GM19438 (cell line): ENCODE measurements around the gene PROSER3.

ENCODE experiments used
- ATAC-seq: cut with Tn5 transposase; IDR thresholded peaks from one replicate; pipeline ENCODE4 v1.9.1; 2021; ENCODE audit warnings: low read depth; ENCODE audit not compliant: unreplicated experiment

The PROSER3 gene

DNA sequence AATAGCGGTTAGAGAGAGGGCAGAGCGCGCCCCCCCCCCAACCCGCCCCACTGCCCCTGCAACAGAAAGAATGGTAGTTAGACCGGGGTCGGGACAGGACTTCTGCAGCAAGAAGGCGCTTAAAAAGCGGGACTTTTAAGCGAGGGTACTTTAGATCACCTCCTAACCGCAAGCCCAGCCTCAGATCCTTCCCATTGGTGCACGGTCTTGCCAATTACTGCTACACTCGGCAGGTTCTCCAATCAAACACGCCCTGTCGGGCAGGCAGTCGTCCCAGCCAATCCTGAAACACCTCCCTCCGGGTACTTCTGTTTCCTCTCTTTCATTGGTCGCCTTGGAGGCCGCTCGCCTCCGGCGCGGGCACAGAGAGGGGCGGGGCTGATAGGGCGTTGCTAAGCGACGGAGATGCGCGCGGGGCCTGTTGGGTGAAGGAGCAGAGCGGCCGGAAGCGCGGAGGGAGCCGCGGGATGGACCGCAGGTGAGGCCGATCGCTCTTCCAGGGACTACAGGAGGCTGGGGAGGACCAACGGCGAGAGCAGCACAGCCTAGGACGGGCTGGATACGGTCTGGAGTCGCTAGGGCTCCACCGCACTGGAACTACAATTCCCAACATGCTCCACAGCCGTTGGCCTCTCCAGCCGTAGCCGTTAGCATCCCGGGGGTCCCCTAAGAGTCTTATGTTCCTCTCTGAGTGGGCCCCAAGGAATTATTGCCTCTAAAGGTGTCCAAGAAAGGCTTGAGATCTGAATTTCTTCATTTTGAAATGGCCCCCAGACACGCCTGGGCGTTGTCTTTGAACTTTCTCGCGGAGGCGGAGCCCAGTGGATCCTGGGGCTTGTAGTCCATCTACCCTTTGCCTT, at the start of gene PROSER3:
Gene PROSER3 (plus strand): TSS at position 428 of the 860 bp plus-strand sequence. CDS start 40 bp downstream, at position 468.
- peak; percentile 95 for ATAC-seq

DNA sequence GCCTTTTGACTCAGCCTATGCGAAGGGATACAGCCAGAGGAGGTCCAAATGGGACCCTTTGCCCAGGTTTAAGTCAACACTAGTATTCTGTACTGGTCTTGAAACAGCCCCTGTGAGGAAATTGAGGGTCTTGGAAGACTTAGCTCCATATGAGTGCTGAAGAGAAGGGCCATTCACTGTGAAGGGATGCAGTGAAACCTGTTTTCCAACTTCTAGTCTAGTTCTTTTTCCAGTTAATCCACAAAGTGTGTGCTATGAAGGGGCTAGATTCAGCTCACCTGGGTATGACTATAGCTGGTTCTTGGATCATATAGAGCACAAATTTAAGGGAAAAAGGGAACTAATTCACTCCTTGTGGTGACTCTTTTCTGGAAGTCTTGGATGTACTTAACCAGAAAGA, 49.6 kb upstream of the PROSER3 start:
- no peak for ATAC-seq

DNA sequence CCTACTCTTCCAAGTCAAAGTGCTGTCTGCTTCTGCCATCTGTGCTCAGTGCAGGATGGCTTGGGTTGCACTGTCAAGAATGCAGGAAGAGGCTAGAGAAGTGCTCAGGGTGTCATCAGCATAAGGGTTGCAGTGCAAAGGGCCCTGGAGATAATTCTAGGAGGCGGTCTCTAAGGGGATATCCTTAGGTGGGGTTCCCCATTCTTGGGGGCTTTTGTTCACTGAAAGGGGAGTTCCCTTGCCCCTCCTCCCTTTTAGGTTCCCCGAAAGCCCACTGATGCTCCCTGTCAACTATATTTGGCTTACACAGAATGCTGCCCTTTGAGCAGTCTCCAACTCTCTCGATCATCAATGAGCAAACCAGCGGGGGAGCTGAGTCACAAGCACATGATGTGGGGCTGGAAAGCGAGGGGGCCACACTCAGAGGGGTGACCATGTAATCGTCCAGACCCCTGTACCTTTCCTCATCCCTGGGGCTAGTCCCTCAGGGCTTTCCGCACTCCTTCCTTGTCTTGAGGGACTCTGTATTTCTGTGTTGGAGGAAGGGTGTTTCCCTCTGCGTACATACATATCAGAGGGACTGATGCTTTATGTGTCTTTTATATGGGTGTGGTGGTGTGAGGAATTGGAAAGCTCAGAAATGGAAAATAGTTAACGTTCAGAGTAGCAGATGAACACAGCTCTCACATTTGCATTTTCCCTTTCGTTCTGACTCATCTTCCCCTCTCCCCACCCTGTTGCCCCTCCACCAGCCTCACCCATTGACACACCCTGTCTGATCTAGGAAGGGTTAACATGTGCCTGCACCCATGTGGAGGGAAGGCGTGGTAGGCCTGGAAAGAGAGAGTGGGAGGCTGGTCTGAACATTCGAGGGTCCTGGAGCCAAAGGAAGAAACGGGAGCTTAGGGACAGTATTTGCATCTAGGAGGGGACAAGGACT, 46.9 kb upstream of the PROSER3 start:
- ATAC-seq = no peak

DNA sequence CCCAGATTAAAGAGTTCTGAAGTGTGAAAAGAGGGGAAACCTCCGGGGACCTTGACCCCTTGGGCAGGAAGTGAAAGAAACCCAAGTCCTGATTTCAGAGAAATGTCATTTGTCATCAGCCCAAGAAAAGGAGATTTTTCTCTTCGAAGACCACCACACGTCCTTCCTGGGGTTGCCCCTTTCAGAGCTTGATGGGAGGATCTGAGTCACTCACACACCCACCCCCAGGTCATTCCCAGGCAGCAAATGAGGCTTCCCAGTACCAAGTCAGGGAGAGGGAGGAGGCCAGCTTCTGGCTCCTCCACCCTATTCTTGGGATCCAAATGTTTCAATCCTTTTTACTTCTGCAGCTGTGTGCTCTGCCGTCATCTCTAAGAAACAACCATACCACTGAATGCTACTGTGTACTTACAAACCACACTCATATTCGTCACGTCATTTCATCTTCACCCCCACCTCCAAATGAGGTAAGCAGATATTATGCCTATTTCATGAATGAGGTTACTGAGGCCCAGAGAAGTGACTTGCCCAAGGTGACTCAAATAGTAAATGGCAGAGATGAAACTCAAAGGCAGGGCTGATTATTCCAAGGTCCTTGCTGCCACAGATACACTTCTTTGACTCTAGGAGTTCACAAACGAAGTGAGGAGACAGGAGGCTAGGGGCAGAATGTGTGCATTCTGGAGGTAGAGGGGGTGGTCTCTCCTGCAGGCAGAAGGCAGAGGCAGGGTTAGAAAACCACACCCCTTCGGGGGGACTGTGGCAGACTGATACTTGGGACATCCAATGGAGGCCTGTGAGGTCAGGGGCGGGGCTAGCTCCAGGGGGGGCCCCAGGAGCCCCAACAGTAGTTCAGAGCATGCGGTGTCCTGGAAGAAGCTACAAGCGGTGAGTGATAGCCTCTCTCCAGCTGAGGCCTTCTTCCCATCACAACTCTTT, 45.1 kb upstream of the PROSER3 start:
- ATAC-seq = no peak

DNA sequence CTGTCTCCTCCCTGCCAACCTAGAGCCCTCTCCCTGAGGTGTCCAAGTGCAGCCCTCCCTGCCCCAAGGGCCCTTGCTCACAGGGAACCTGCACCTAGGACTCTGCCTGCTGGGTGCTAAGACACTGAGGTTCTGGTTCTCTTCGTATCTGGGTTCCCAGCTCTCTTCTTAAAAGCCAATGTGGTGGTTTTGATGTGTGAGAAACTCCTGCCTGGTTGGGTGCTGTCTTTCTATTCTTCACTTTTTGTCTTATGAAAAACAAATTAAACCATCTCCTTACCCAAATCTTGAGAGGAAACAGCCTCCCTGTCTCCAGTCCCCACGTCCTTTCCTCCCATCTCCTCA, 44.5 kb upstream of the PROSER3 start:
- ATAC-seq = no peak

DNA sequence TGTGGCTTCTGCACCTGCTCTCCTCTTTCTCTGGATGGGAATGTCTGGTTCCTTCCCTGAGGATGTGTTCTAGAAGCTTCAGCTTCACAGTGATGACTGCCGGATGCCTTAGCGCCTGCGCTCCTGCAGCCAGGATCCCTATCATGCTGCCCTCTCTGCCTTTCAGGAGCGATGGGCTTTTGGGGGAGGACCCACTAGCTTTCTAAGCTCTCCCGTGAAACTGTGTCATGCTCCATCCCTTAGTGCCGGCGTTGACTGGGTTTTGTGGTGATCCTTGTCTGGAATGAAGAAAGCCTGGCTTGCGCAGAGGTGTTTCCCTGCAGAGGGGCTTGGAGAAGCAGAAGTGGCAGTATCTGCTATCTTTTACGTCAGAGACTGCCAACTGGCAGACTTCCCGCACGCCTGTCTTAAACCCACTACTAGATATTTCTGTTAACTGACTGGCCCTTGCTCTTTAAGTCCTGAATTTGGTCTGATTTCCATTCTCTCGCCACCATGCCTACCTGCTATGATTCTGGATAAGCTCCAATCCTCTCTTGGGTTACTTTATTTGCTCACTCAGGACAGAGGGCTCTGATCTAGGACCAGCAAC, 44.0 kb upstream of the PROSER3 start:
- ATAC-seq = no peak

DNA sequence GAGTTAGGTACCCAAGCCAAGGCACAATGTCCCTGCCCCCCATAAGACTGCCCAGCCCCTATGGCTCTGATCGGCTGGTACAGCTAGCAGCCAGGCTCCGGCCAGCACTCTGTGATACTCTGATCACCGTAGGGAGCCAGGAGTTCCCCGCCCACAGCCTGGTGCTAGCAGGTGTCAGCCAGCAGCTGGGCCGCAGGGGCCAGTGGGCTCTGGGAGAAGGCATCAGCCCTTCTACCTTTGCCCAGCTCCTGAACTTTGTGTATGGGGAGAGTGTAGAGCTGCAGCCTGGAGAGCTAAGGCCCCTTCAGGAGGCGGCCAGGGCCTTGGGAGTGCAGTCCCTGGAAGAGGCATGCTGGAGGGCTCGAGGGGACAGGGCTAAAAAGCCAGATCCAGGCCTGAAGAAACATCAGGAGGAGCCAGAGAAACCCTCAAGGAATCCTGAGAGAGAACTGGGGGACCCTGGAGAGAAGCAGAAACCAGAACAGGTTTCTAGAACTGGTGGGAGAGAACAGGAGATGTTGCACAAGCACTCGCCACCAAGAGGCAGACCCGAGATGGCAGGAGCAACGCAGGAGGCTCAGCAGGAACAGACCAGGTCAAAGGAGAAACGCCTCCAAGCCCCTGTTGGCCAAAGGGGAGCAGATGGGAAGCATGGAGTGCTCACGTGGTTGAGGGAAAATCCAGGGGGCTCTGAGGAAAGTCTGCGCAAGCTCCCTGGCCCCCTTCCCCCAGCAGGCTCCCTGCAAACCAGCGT, 43.2 kb upstream of the PROSER3 start:
- no peak for ATAC-seq

DNA sequence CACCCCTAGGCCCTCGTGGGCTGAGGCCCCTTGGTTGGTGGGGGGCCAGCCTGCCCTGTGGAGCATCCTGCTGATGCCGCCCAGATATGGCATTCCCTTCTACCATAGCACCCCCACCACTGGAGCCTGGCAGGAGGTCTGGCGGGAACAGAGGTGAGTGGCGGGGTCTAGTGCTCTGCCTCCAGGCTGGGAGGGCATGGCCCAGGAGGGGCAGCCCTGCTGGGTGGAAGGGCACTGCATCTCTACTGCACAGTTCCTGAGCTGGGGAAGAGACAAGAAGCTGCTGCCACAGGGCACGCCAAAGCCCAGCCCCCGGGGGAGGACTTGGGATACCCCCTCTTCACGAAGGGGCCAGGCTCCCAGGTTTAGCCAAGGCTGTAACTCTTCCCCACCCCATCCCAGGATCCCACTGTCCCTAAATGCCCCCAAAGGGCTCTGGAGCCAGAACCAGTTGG, 42.6 kb upstream of the PROSER3 start:
- ATAC-seq = no peak

DNA sequence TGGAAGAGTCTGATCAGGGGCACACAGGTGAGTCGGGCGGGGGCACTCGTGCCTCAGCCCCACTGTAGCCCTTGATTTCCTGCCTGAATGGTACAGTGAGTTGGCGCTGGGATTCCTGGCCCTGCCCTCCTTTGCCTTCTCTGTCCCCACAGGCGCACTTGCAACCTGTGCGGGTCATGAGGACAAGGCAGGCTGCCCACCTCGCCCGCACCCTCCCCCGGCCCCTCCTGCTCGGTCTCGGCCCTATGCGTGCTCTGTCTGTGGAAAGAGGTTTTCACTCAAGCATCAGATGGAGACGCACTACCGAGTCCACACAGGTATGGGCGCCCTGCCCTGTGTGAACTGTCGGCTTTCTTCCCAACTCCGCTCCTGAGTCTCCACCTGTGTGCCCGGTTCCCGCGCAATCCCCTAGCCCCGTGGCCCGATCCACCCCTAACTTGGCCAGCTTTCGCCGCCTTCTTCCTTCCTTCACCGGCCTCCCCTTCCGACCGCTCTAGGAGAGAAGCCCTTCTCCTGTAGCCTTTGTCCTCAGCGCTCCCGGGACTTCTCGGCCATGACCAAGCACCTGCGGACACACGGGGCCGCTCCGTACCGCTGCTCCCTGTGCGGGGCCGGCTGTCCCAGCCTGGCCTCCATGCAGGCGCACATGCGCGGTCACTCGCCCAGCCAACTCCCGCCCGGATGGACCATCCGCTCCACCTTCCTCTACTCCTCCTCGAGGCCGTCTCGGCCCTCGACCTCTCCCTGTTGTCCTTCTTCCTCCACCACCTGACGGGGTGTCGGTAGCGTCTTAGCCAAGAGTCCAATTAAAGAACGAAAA, 41.8 kb upstream of the PROSER3 start:
- ATAC-seq = no peak

DNA sequence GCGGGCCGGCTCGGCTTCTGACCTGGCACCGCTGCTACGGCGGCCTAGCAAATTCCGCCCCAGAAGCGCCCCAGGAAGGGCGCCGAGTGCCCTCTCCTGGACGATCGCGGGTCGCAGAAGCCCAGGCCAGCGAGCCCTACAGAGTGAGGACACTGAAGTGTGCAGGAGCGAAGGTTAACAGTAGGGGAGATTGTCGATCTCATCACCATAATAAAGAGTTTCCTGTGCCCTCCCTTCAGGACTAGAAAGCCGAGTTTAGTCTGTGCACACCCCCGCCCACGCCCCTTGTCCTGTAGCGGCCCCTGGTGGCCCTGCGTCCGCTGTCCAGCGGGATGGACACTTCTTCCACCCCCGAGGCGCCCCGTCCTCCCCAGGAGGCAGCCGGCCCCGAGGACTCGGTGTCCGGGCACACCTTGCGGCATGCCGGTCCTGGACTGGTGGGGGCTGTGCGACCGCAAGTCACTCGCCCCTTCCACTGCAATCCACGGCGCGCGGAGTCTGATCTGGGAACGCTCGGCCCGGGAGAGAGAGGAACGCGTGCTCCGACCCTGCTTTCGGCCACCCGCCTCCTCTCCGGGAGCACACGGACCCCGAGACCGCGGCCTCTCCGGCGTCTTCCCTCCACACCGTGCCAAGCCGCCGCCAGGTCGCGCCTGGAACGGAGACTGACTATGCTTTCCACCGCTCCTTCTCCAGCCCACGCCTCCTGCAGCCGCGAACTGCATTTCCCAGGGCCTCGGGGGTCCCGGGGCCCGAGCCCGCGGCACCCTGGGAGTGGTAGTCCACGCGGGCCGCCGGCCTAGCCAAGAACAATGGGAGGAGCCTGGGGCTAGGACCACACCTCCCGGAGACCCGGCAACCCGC, 40.9 kb upstream of the PROSER3 start:
- ATAC-seq = peak; percentile 58

DNA sequence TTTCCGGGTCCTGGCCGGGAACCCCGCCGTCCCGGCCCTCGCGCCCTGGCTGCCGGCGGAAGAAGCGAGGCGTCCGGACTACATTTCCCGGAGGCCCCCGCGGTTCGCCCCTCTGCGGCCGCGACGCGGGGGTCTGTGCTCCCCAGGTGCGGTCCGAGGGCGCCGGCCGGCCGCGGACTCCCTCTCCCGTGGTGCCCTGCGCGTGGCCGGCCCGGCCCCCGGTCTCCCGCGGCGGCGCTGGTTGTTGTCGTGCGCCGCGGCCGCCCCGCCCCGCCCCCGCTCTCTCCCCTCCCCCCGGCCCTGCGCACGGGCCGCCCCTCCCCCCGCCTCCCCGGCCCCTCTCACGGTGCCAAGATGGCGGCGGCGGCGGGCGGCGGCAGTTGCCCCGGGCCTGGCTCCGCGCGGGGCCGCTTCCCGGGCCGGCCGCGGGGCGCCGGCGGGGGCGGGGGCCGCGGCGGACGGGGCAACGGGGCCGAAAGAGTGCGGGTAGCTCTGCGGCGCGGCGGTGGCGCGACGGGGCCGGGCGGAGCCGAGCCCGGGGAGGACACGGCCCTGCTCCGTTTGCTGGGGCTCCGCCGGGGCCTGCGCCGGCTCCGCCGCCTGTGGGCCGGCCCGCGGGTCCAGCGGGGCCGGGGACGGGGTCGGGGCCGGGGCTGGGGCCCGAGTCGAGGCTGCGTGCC, 40.2 kb upstream of the PROSER3 start, which contains the start of gene KMT2B:
Gene KMT2B (plus strand): TSS at position 339 of the 680 bp plus-strand sequence. CDS start 16 bp downstream, at position 355.
- ATAC-seq = no peak

DNA sequence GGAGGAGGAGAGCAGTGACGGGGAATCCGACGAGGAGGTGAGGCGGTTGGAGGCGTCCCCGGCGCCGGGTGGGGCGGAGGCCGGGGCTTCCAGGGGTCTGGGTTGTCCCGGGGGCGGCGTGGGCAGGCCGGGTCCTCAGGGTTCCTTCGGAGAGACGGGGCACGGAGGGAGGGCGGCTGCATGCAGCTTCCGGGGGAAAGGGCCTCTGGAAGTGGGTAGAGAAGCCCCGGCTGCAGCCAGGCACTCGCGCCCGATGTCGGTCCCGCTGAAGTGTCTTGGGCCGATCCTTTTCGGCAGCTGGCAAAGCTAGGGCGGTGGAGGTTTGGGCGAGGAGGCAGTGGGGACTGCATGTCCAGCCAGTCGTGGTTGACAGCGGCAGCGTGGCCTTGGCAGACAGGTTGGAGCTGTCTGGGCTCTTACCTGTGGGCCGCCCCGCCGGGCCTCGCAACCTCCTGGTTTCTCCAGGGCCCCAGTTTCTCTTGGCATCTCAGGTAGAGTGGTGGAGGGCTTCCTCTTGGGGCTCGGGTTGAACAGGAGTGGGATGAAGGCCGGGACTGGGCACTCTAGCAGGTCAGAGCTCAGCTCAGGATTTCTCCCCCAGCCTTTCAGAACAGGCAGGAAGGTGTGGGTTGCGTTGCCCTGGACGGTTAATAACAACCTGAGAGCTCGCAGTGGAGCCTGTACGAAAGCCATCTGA, 39.5 kb upstream of the PROSER3 start:
- no peak for ATAC-seq

DNA sequence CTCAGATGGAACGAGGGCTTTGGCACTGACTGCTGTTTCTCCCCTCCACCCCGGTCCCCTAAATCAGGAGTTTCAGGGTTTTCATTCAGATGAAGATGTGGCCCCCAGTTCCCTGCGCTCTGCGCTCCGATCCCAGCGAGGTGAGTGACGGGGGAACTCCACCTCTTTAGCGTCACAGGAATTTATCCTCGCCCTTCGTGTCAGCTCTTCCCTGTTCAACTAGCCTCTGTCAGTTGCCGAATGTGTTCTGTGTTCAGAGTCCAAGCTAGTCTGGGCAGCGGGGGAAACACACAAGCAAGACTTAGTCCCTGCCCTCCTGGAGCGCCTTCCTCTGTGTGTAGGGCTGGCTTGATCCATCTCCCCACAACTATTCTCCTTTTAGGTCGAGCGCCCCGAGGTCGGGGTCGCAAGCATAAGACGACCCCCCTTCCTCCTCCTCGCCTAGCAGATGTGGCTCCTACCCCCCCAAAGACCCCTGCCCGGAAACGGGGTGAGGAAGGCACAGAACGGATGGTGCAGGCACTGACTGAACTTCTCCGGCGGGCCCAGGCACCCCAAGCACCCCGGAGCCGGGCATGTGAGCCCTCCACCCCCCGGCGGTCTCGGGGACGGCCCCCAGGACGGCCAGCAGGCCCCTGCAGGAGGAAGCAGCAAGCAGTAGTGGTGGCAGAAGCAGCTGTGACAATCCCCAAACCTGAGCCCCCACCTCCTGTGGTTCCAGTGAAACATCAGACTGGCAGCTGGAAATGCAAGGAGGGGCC, 38.4 kb upstream of the PROSER3 start:
- ATAC-seq = no peak

DNA sequence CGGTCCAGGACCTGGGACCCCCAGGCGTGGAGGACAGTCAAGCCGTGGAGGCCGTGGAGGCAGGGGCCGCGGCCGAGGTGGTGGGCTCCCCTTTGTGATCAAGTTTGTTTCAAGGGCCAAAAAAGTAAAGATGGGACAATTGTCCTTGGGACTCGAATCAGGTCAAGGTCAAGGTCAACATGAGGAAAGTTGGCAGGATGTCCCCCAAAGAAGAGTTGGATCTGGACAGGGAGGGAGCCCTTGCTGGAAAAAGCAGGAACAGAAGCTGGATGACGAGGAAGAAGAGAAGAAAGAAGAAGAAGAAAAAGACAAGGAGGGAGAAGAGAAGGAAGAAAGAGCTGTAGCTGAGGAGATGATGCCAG, 37.8 kb upstream of the PROSER3 start:
- ATAC-seq = no peak

DNA sequence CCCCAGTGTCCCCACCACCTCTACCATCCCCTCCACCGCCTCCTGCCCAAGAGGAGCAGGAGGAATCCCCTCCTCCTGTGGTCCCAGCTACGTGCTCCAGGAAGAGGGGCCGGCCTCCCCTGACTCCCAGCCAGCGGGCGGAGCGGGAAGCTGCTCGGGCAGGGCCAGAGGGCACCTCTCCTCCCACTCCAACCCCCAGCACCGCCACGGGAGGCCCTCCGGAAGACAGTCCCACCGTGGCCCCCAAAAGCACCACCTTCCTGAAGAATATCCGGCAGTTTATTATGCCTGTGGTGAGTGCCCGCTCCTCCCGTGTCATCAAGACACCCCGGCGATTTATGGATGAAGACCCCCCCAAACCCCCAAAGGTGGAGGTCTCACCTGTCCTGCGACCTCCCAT, 37.3 kb upstream of the PROSER3 start:
- ATAC-seq = no peak

DNA sequence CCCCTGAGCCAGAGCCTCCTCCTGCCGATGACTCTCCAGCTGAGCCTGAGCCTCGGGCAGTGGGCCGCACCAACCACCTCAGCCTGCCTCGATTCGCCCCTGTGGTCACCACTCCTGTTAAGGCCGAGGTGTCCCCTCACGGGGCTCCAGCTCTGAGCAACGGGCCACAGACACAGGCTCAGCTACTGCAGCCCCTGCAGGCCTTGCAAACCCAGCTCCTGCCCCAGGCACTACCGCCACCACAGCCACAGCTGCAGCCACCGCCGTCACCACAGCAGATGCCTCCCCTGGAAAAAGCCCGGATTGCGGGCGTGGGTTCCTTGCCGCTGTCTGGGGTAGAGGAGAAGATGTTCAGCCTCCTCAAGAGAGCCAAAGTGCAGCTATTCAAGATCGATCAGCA, 36.6 kb upstream of the PROSER3 start:
- no peak for ATAC-seq
